GM21447 (cell line): ENCODE data around the gene TOR1AIP2.
"Not testable (repeated sequence)": the region's sequence is repeated elsewhere in the genome, so short reads cannot be mapped to it uniquely, and the experiment has no call there.

ENCODE experiments used
- ATAC-seq: cut with Tn5 transposase; IDR thresholded peaks from one replicate; pipeline ENCODE4 v1.9.1; 2021; ENCODE audit not compliant: unreplicated experiment

TOR1AIP2 gene

DNA sequence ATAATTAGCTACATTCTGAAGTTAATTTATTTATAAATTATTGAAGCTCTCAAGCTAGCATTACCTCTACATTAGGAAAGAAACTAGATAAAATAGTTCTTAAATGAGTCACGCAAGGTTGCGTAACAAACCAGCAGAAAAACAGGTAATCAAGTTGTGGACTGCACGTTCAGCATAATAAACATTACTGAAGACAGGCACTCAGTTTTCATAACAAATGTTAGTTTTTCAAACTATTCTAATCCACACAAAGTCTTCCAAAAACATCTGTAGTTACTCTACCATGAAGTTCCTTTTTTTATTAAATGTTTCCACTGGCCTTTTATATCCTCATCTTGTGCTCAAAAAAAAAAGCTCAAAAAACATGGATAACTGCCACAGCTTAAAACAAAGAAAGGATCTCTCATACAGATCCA lies 1.3 kb downstream of the TOR1AIP2 start:
- ATAC-seq: no peak

GRCh38 chr1:179875596-179876299 lies 1.9 kb downstream of the TOR1AIP2 start:
- ATAC-seq: no peak

GRCh38 chr1:179873438-179873851 lies 4.2 kb downstream of the TOR1AIP2 start:
- no peak for ATAC-seq

GRCh38 chr1:179872558-179872957 lies 5.0 kb downstream of the TOR1AIP2 start:
- ATAC-seq: no peak

- ATAC-seq: no peak
These were observed 5.7 kb downstream of the TOR1AIP2 start for GRCh38 chr1:179871940-179872339.

DNA sequence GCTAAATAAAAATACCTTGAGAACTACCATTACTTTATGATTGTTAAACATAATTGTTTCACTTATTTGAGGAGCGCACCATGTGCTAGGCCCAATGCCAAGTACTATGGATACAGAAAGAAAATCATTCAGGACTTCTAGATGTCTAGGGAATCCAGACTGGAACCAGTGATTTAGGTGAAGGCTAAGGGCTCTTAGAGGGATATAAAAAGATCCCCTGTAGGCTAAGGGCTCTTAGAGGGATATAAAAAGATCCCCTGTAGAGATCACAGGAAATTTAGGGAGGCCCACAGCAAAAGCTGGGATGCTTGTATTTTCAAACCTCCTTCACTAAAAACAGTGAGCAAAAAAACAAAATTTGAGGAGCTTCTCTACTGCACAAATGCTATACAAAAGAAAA lies 6.7 kb downstream of the TOR1AIP2 start:
- ATAC-seq: no peak

DNA sequence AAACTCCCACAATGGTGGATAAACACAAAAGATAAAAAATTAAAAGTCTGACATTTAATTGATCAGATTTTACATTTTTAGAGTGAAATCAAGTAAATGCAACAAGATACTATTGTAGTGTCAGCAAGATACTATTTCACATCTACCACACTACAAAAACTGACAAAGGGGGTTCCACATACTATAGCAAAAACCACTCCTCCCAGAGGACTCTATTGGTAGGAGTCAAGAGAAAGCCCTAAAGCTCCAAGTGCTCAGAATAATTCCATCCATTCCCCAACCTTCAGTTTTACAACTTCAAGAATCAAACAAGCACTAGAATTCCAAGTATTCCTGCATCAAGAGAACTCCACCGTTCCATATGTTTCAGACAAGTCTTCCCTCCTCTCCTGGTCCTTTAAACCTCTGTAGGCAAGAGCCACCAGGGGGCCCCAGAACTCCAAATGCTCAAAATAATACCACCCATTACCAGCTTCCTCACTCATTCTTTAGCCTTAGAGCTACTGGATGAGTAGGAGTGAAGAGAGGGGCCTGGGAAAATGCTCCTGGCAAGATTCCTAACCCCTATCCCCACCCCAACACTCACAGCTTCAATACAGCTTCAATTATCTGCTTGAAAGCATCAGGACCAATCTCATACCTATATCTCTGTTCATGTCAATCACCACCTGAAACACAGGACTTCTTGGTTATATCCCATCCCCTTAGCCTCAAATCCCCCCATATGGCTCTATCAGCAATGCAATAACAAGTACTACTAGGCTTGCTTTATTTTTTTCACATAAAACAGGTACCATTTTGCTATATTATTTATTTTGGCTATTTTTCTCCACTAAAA lies 9.9 kb downstream of the TOR1AIP2 start:
- ATAC-seq: peak; percentile 68

DNA sequence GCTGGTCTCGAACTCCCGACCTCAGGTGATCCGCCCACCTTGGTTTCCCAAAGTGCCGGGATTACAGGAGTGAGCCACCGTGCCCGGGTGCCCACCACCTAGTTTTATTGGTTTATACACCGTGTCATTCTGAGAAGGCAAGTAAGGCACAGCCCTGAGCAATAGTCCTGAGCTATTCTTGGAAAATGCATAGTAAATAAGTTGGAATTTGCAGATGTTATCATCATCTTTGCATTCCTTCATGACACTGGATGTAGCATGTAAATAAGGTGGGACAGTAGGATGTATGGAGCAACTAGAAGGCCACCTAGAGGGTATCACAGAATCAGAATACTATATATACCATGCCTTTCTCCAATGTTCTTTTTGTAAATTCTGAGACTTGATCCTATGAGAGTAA lies 11.0 kb downstream of the TOR1AIP2 start:
- no peak for ATAC-seq

GRCh38 chr1:179865377-179865776 lies 12.2 kb downstream of the TOR1AIP2 start:
- ATAC-seq: no peak

GRCh38 chr1:179860652-179861051 lies 17.0 kb downstream of the TOR1AIP2 start:
- ATAC-seq: no peak

- no peak for ATAC-seq
These were observed 20.6 kb downstream of the TOR1AIP2 start for GRCh38 chr1:179857009-179857408.

DNA sequence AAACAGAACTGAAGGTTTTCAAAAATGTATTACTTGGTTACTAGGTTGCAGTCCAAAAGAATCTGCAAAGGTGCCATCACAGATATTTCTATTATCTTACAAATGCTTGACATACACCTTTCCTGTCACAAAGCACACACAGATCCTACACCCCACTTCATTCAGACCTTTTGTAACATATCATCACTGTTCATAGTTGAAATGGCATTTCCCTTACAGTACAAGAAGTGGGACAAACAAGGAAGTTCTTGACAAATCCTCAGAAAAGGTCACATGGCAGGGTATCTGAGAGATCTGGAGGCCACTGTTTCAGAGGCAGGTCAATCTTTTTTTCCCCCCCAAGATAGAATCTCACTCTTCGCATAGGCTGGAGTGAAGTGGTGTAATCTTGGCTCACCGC lies 21.3 kb downstream of the TOR1AIP2 start:
- no peak for ATAC-seq

DNA sequence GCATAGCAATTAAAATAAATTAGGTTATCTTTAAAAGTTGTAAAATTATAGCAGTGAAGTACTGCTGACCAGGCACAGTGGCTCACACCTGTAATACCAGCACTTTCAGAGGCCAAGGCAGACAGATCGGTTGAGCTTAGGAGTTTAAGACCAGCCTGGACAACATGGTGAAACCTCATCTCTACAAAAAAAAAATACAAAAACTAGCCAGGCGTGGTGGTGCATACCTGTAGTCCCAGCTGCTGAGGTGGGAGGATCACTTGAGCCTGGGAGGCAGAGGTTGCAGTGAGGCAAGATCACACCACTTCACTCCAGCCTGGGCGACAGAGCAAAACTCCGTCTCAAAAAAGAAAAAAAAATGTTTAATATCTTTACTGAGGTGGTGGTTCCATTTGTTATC lies 21.8 kb downstream of the TOR1AIP2 start:
- not testable (repeated sequence) for ATAC-seq

- no peak for ATAC-seq
These were observed 24.5 kb downstream of the TOR1AIP2 start for GRCh38 chr1:179853102-179853501.

DNA sequence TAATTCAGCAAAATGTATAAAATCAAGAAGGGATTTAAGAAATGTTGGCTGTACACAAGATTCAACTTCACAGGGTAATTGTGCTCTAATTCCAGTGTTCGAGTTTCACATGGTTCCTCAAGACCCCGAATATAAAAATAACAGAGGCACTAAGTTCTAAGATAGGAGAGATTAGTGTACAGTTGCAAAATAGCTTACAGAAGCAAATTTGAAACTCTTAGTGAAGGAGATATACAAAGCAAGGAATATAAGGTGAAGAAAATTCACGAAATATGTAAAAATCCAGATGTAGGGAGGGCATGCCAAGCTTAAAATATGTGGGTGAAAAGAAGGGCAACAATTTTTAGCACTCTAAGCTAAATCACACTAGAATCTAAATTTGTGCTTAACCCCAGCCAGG lies 29.4 kb downstream of the TOR1AIP2 start:
- no peak for ATAC-seq

- no peak for ATAC-seq
These were observed 37.5 kb downstream of the TOR1AIP2 start for GRCh38 chr1:179840107-179840506.

DNA sequence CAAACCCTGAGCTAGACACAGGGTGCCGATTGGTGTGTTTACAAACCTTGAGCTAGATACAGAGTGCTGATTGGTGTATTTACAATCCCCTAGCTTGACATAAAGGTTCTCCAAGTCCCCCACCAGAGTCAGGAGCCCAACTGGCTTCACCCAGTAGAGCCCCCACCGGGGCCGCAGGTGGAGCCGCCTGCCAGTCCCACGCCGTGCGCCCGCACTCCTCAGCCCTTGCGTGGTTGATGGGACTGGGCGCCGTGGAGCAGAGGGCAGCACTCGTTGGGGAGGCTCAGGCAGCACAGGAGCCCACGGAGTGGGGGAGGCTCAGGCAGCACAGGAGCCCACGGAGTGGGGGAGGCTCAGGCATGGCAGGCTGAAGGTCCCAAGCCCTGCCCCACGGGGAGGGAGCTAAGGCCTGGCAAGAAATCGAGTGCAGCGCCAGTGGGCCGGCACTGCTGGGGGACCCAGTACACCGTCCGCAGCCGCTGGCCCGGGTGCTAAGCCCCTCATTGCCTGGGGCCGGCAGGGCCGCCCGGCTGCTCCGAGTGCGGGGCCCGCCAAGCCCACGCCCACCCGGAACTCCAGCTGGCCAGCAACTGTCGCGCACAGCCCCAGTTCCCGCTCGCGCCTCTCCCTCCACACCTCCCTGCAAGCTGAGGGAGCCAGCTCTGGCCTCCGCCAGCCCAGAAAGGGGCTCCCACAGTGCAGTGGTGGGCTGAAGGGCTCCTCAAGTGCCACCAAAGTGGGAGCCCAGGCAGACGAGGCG lies 40.7 kb downstream of the TOR1AIP2 start:
- not testable (repeated sequence) for ATAC-seq

DNA sequence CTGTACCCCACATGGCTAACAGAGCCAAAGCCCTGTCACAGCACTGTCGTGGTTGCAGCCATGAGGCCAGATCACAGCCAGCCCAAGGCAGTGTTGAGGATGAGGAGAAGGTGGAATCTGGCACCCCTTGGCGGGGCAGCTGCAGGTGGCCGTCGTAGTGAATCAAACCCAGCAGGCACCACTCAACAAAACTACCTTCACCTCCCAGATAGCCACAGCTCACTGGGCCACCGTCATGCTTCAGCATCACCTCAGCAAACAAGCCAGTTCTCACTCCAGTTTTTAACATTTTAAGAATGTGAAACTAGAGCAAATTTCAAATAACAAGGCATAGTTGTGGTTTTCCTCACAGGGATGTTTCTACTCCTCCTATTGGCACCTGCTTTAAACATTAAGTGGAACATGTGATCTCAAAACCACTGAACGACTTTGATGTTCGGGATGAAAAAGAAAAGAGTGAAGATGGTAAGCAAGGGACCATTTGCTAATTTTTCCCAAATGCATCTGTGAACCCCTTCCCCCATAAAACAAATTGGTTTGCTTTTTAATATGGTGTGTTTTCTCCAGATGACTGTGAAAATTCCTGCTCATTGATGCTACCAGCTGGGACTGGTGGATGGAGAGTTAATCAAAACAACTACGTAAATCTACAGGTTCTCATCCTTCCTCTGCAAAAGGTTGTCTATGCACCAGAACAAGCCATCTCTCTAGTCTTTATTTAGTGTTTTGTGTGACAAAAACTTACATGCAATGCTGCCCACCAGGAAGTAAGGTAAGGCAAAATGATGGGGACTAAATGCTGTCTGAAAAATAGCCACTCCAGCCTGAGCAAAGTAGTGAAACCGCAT lies 45.5 kb downstream of the TOR1AIP2 start:
- no peak for ATAC-seq

- no peak for ATAC-seq
These were observed 46.4 kb downstream of the TOR1AIP2 start for GRCh38 chr1:179831225-179831624.

- no peak for ATAC-seq
These were observed 49.0 kb downstream of the TOR1AIP2 start for GRCh38 chr1:179828554-179829110.
